ENCODE measurements around the gene NUP210L.
"Not testable (repeated sequence)": the region's sequence is repeated elsewhere in the genome, so short reads cannot be mapped to it uniquely, and the experiment has no call there.

NUP210L gene

GRCh38 chr1:154097873-154098272 is 57.0 kb downstream of the NUP210L start:
- H3K27me3 Mint-ChIP-seq: no peaks in the 10 kb centered on the region
- H3K4me1 Mint-ChIP-seq: no peaks in the 10 kb centered on the region
- H3K27ac Mint-ChIP-seq: no peak overlapping the region
- H3K36me3 Mint-ChIP-seq (ENCODE audit: low read depth): no peaks in the 10 kb centered on the region
- no peak overlapping the region for H3K4me3 Mint-ChIP-seq
- H3K9me3 Mint-ChIP-seq: no peaks in the 10 kb centered on the region
- no peak for DNase-seq
- ATAC-seq: no peak

- no peaks in the 10 kb centered on the region for H3K27me3 Mint-ChIP-seq
- DNase-seq: no peak
- H3K4me1 Mint-ChIP-seq: no peaks in the 10 kb centered on the region
- no peak for ATAC-seq
- no peak overlapping the region for H3K27ac Mint-ChIP-seq
- H3K9me3 Mint-ChIP-seq: no peaks in the 10 kb centered on the region
- H3K4me3 Mint-ChIP-seq: no peak overlapping the region
- H3K36me3 Mint-ChIP-seq (ENCODE audit: low read depth): no peaks in the 10 kb centered on the region
Measured at GRCh38 chr1:154095456-154096060, 59.3 kb downstream of the NUP210L start.

- Mint-ChIP-seq H3K27me3 (no peaks in the 10 kb centered on the region), H3K4me3 (no peak overlapping the region), H3K36me3 (ENCODE audit: low read depth) (no peaks in the 10 kb centered on the region), H3K4me1 (no peaks in the 10 kb centered on the region), H3K9me3 (no peaks in the 10 kb centered on the region), H3K27ac (no peak overlapping the region)
- ATAC-seq: no peak
- no peak for DNase-seq
Measured at GRCh38 chr1:154094411-154094810, 60.5 kb downstream of the NUP210L start.

- H3K4me3 Mint-ChIP-seq: no peak overlapping the region
Measured at GRCh38 chr1:154093699-154094098, 61.2 kb downstream of the NUP210L start.

GRCh38 chr1:154091706-154092105 is 63.2 kb downstream of the NUP210L start:
- H3K4me3 Mint-ChIP-seq: no peak overlapping the region
- H3K9me3 Mint-ChIP-seq: no peaks in the 10 kb centered on the region
- DNase-seq: no peak
- no peak for ATAC-seq
- H3K27ac Mint-ChIP-seq: no peak overlapping the region
- no peaks in the 10 kb centered on the region for H3K27me3 Mint-ChIP-seq
- H3K36me3 Mint-ChIP-seq (ENCODE audit: low read depth): no peaks in the 10 kb centered on the region
- no peaks in the 10 kb centered on the region for H3K4me1 Mint-ChIP-seq

More at GRCh38 chr1:154093699-154094098, 61.2 kb downstream of the NUP210L start:
- no peaks in the 10 kb centered on the region for H3K9me3 Mint-ChIP-seq
- H3K27ac Mint-ChIP-seq: no peak overlapping the region
- DNase-seq (no peak), ATAC-seq (no peak)
- no peaks in the 10 kb centered on the region for H3K36me3 Mint-ChIP-seq (ENCODE audit: low read depth)
- no peaks in the 10 kb centered on the region for H3K4me1 Mint-ChIP-seq
- no peaks in the 10 kb centered on the region for H3K27me3 Mint-ChIP-seq

GRCh38 chr1:154087574-154087973 is 67.3 kb downstream of the NUP210L start:
- H3K4me1 Mint-ChIP-seq: no peaks in the 10 kb centered on the region
- H3K4me3 Mint-ChIP-seq: no peak overlapping the region
- ATAC-seq: no peak
- no peak overlapping the region for H3K27ac Mint-ChIP-seq
- H3K27me3 Mint-ChIP-seq: peaks cover 2% of the 10 kb centered on the region
- H3K36me3 Mint-ChIP-seq (ENCODE audit: low read depth): peaks cover 1% of the 10 kb centered on the region
- DNase-seq: no peak
- H3K9me3 Mint-ChIP-seq: peaks cover 4% of the 10 kb centered on the region

- H3K4me3 Mint-ChIP-seq; DNase-seq; H3K9me3 Mint-ChIP-seq; H3K36me3 Mint-ChIP-seq (ENCODE audit: low read depth); H3K4me1 Mint-ChIP-seq; H3K27me3 Mint-ChIP-seq; ATAC-seq; H3K27ac Mint-ChIP-seq: not testable (repeated sequence)
Measured at GRCh38 chr1:154083057-154083456, 71.8 kb downstream of the NUP210L start.

- ATAC-seq: no peak
- Mint-ChIP-seq H3K27ac (no peak overlapping the region), H3K27me3 (peaks cover 4% of the 10 kb centered on the region), H3K4me1 (no peaks in the 10 kb centered on the region), H3K36me3 (ENCODE audit: low read depth) (peaks cover 1% of the 10 kb centered on the region), H3K9me3 (peaks cover 4% of the 10 kb centered on the region), H3K4me3 (no peak overlapping the region)
- no peak for DNase-seq
Measured at GRCh38 chr1:154081386-154082126, 73.3 kb downstream of the NUP210L start.

- no peak for DNase-seq
- Mint-ChIP-seq H3K36me3 (ENCODE audit: low read depth) (no peaks in the 10 kb centered on the region), H3K27me3 (peaks cover 15% of the 10 kb centered on the region), H3K27ac (no peak overlapping the region), H3K4me3 (no peak overlapping the region), H3K4me1 (no peaks in the 10 kb centered on the region), H3K9me3 (no peaks in the 10 kb centered on the region)
- ATAC-seq: no peak
Measured at GRCh38 chr1:154076413-154076812, 78.5 kb downstream of the NUP210L start.

GRCh38 chr1:154075746-154076145 is 79.1 kb downstream of the NUP210L start:
- Mint-ChIP-seq H3K27ac (no peak overlapping the region), H3K27me3 (peaks cover 15% of the 10 kb centered on the region), H3K4me3 (no peak overlapping the region), H3K4me1 (no peaks in the 10 kb centered on the region), H3K9me3 (no peaks in the 10 kb centered on the region), H3K36me3 (ENCODE audit: low read depth) (no peaks in the 10 kb centered on the region)
- DNase-seq (no peak), ATAC-seq (no peak)

- H3K4me3 Mint-ChIP-seq: no peak overlapping the region
- no peaks in the 10 kb centered on the region for H3K9me3 Mint-ChIP-seq
- H3K27ac Mint-ChIP-seq: no peak overlapping the region
- no peaks in the 10 kb centered on the region for H3K4me1 Mint-ChIP-seq
- no peak for ATAC-seq
- DNase-seq: no peak
- no peaks in the 10 kb centered on the region for H3K36me3 Mint-ChIP-seq (ENCODE audit: low read depth)
- H3K27me3 Mint-ChIP-seq: peaks cover 5% of the 10 kb centered on the region
Measured at GRCh38 chr1:154062309-154062708, 92.6 kb downstream of the NUP210L start.

GRCh38 chr1:154047436-154047835 is 107.4 kb downstream of the NUP210L start:
- ATAC-seq; H3K4me1 Mint-ChIP-seq; DNase-seq; H3K36me3 Mint-ChIP-seq (ENCODE audit: low read depth); H3K27ac Mint-ChIP-seq; H3K9me3 Mint-ChIP-seq; H3K4me3 Mint-ChIP-seq; H3K27me3 Mint-ChIP-seq: not testable (repeated sequence)

- not testable (repeated sequence) for H3K36me3 Mint-ChIP-seq (ENCODE audit: low read depth); DNase-seq; H3K9me3 Mint-ChIP-seq; H3K27me3 Mint-ChIP-seq; H3K27ac Mint-ChIP-seq; H3K4me1 Mint-ChIP-seq; H3K4me3 Mint-ChIP-seq; ATAC-seq
Measured at GRCh38 chr1:154033697-154034096, 121.2 kb downstream of the NUP210L start.

- H3K4me1 Mint-ChIP-seq: no peaks in the 10 kb centered on the region
- H3K27ac Mint-ChIP-seq: no peak overlapping the region
- no peaks in the 10 kb centered on the region for H3K9me3 Mint-ChIP-seq
- no peak overlapping the region for H3K4me3 Mint-ChIP-seq
- no peaks in the 10 kb centered on the region for H3K27me3 Mint-ChIP-seq
- no peaks in the 10 kb centered on the region for H3K36me3 Mint-ChIP-seq (ENCODE audit: low read depth)
- ATAC-seq (no peak), DNase-seq (no peak)
Measured at GRCh38 chr1:154019940-154020339, 134.9 kb downstream of the NUP210L start.

- H3K4me3 Mint-ChIP-seq: no peak overlapping the region
- ATAC-seq (no peak), DNase-seq (no peak)
- H3K36me3 Mint-ChIP-seq (ENCODE audit: low read depth): no peaks in the 10 kb centered on the region
- H3K27me3 Mint-ChIP-seq: no peaks in the 10 kb centered on the region
- peaks cover 2% of the 10 kb centered on the region for H3K4me1 Mint-ChIP-seq
- H3K27ac Mint-ChIP-seq: no peak overlapping the region
- H3K9me3 Mint-ChIP-seq: no peaks in the 10 kb centered on the region
Measured at GRCh38 chr1:154019269-154019668, 135.6 kb downstream of the NUP210L start.
